NCI-H1417 (cell line): ENCODE measurements around the gene PLOD2.

Experiments
- DNase-seq, 3 experiments: peaks; one replicate each; lab custom pipeline; 2025; lab: John Stamatoyannopoulos, UW

The PLOD2 gene

GRCh38 chr3:146040630-146041029 lies 120.4 kb downstream of the PLOD2 start:
- DNase-seq = no peak

GRCh38 chr3:146037697-146038096 lies 123.3 kb downstream of the PLOD2 start:
- no peak for DNase-seq

GRCh38 chr3:146036281-146036680 lies 124.7 kb downstream of the PLOD2 start:
- DNase-seq = no peak

- no peak for DNase-seq
These were observed 125.6 kb downstream of the PLOD2 start for GRCh38 chr3:146035366-146035765.

GRCh38 chr3:146033950-146034349 lies 127.0 kb downstream of the PLOD2 start:
- peak in 2 of 3 experiments; percentile 56 to 82 for DNase-seq

GRCh38 chr3:146026547-146026946 lies 134.4 kb downstream of the PLOD2 start:
- peak in 1 of 3 experiments; percentile 21 for DNase-seq

GRCh38 chr3:146024260-146024659 lies 136.7 kb downstream of the PLOD2 start:
- DNase-seq = no peak

- peak in 1 of 3 experiments; percentile 6 for DNase-seq
These were observed 140.0 kb downstream of the PLOD2 start for GRCh38 chr3:146020969-146021368.

GRCh38 chr3:146019508-146019907 lies 141.5 kb downstream of the PLOD2 start:
- DNase-seq = peak in 1 of 3 experiments; percentile 23
